Measurements from ENCODE around the gene ABCC5.

GRCh38 chr3:184018424-184018973, 815 bp upstream of the ABCC5 start:
- TF ChIP-seq CTCF (IDR thresholded peaks at IDR 0.05; ENCODE audit: insufficient read depth, low read length, poor library complexity, severe bottlenecking) (no peak), EZH2phosphoT487 (conservative IDR thresholded peaks at IDR 0.05; ENCODE audit: low read length) (no peak)
